IMR-90 (cell line): ENCODE data around the gene MAPKAPK5. TPM values are rescaled to one million over a fixed set of nuclear protein-coding genes. Genes with fewer than 3 reads are reported as not detected.

ENCODE experiments used
- ATAC-seq: fragments of 200-7000 bp; cut with Tn5 transposase; 2 replicates; pipeline ENCODE4 v1.9.1; 2020; ENCODE audit warnings: low read depth, mild to moderate bottlenecking, moderate library complexity
- BruUV-seq: library from RNA; stranded (reverse); fragments of 400-500 nt; replicated peaks from 2 replicates; lab custom pipeline; 2021; lab: Mats Ljungman, UMichigan
- CTCF ChIA-PET: fragments of 300-600 bp; formaldehyde crosslinking; extraction: SDS; loops from one replicate; lab custom pipeline; 2021; ENCODE audit warnings: antibody characterized with exemption; lab: Yijun Ruan, JAX
- POLR2A ChIA-PET: fragments of 300-600 bp; sonication (Branson Sonifier 250); formaldehyde crosslinking; loops from one replicate; lab custom pipeline; 2022; ENCODE audit warnings: antibody characterized with exemption; ENCODE audit not compliant: unreplicated experiment; lab: Charles Lee
- DNase-seq: peaks from one replicate; pipeline ENCODE4 v3.0.0; 2013
- H2AFZ ChIP-seq: replicated peaks from 2 replicates; pipeline ENCODE3; 2013; ENCODE audit warnings: low read length, mild to moderate bottlenecking; ENCODE audit not compliant: poor library complexity
- H2AK5ac ChIP-seq: 2 replicates; pipeline ENCODE4 v1.6.1; 2013; ENCODE audit warnings: low read depth, low read length, inconsistent platforms
- H2AK9ac ChIP-seq: replicated peaks from 2 replicates; pipeline ENCODE3; 2013; ENCODE audit warnings: mild to moderate bottlenecking, low read depth, low read length, moderate library complexity; ENCODE audit not compliant: poor library complexity
- H2BK120ac ChIP-seq: 2 replicates; pipeline ENCODE4 v1.6.1; 2013; ENCODE audit warnings: low read depth, low read length, inconsistent platforms
- H2BK15ac ChIP-seq: 3 replicates; pipeline ENCODE4 v1.6.1; 2013; ENCODE audit warnings: low read depth, low read length, inconsistent platforms
- H2BK20ac ChIP-seq: 2 replicates; pipeline ENCODE4 v1.6.1; 2013; ENCODE audit warnings: low read depth, mild to moderate bottlenecking, inconsistent platforms, low read length, moderate library complexity
- H2BK5ac ChIP-seq: 2 replicates; pipeline ENCODE4 v1.6.1; 2013; ENCODE audit warnings: mild to moderate bottlenecking, low read depth, low read length, inconsistent platforms; ENCODE audit not compliant: poor library complexity, severe bottlenecking
- H3K14ac ChIP-seq: replicated peaks from 2 replicates; pipeline ENCODE4 v1.6.1; 2013; ENCODE audit warnings: low read depth, low read length, inconsistent platforms
- H3K18ac ChIP-seq: 2 replicates; pipeline ENCODE4 v1.6.1; 2013; ENCODE audit warnings: low read depth, low read length, control low read depth
- H3K23ac ChIP-seq: 2 replicates; pipeline ENCODE4 v1.6.1; 2013; ENCODE audit warnings: low read depth, low read length, inconsistent platforms
- H3K27ac ChIP-seq: 2 replicates; pipeline ENCODE4 v1.5.1; 2013; ENCODE audit warnings: mild to moderate bottlenecking, control low read depth, low read length; ENCODE audit not compliant: insufficient read depth
- H3K27me3 ChIP-seq: 2 replicates; pipeline ENCODE4 v1.6.1; 2013; ENCODE audit warnings: low read length; ENCODE audit not compliant: control insufficient read depth, insufficient read depth
- H3K36me3 ChIP-seq: 2 replicates; pipeline ENCODE4 v1.6.1; 2013; ENCODE audit warnings: low read length, mixed read lengths; ENCODE audit not compliant: control insufficient read depth, insufficient read depth
- H3K4ac ChIP-seq: 2 replicates; pipeline ENCODE4 v1.6.1; 2013; ENCODE audit warnings: low read depth, low read length, inconsistent platforms
- H3K4me1 ChIP-seq: 2 replicates; pipeline ENCODE4 v1.6.1; 2013; ENCODE audit warnings: low read length, mixed read lengths; ENCODE audit not compliant: control insufficient read depth, insufficient read depth
- H3K4me2 ChIP-seq: 2 replicates; pipeline ENCODE4 v1.6.1; 2013; ENCODE audit warnings: low read depth, mild to moderate bottlenecking, control low read depth, low read length, moderate library complexity
- H3K4me3 ChIP-seq: 2 replicates; pipeline ENCODE4 v1.5.1; 2013; ENCODE audit warnings: low read depth, mild to moderate bottlenecking, control low read depth, low read length, moderate library complexity; ENCODE audit not compliant: insufficient read depth
- H3K56ac ChIP-seq: 2 replicates; pipeline ENCODE4 v1.6.1; 2013; ENCODE audit warnings: low read length, inconsistent platforms; ENCODE audit not compliant: insufficient read depth; ENCODE audit errors: extremely low read depth
- H3K79me1 ChIP-seq, 2 experiments: 2 replicates each; pipeline ENCODE4 v1.6.1; 2013; ENCODE audit warnings: low read length in 2 of 2, inconsistent platforms in 1 of 2, low read depth in 1 of 2
- H3K9ac ChIP-seq: 2 replicates; pipeline ENCODE4 v1.6.1; 2013; ENCODE audit warnings: low read depth, low read length, control low read depth
- H3K9me1 ChIP-seq: 2 replicates; pipeline ENCODE4 v1.6.1; 2013; ENCODE audit warnings: low read length, inconsistent platforms; ENCODE audit not compliant: insufficient read depth
- H3K9me3 ChIP-seq: 2 replicates; pipeline ENCODE4 v1.6.1; 2013; ENCODE audit warnings: low read length; ENCODE audit not compliant: control insufficient read depth, insufficient read depth
- H4K20me1 ChIP-seq: 2 replicates; pipeline ENCODE4 v1.6.1; 2013; ENCODE audit warnings: low read length, inconsistent platforms; ENCODE audit not compliant: insufficient read depth
- H4K5ac ChIP-seq: 2 replicates; pipeline ENCODE4 v1.6.1; 2013; ENCODE audit warnings: mild to moderate bottlenecking, low read depth, low read length, control low read depth
- H4K8ac ChIP-seq, 2 experiments: 2 replicates each; pipeline ENCODE4 v1.6.1; 2013; ENCODE audit warnings: low read depth in 2 of 2, low read length in 2 of 2, control low read depth in 1 of 2, inconsistent platforms in 1 of 2
- H4K91ac ChIP-seq: 2 replicates; pipeline ENCODE4 v1.6.1; 2013; ENCODE audit warnings: low read depth, low read length, inconsistent platforms; ENCODE audit not compliant: insufficient read depth
- BHLHE40 ChIP-seq: fragments of 150-350 bp; IDR thresholded peaks from 2 replicates; pipeline ENCODE4 v1.6.1; 2016; ENCODE audit warnings: mild to moderate bottlenecking, low read depth, low read length
- CEBPB ChIP-seq: IDR thresholded peaks from 2 replicates; pipeline ENCODE4 v1.6.1; 2012; ENCODE audit warnings: low read depth, low read length, improper control_type of control experiment
- CHD1 ChIP-seq: IDR thresholded peaks from 2 replicates; pipeline ENCODE4 v1.6.1; 2012; ENCODE audit warnings: low read depth, low read length, improper control_type of control experiment
- CTCF ChIP-seq: conservative IDR thresholded peaks from 2 replicates; pipeline ENCODE4 v1.5.1; 2012; ENCODE audit warnings: mild to moderate bottlenecking, low read depth, low read length, improper control_type of control experiment
- ELK1 ChIP-seq: fragments of 150-350 bp; IDR thresholded peaks from 2 replicates; pipeline ENCODE4 v1.6.1; 2016; ENCODE audit warnings: low read depth, mild to moderate bottlenecking, low read length, moderate library complexity, borderline replicate concordance
- FOS ChIP-seq: fragments of 150-350 bp; IDR thresholded peaks from 2 replicates; pipeline ENCODE4 v1.6.1; 2016; ENCODE audit warnings: low read depth, low read length
- MAFK ChIP-seq: IDR thresholded peaks from 2 replicates; pipeline ENCODE4 v1.6.1; 2012; ENCODE audit warnings: low read depth, low read length, improper control_type of control experiment
- MAZ ChIP-seq: IDR thresholded peaks from 2 replicates; pipeline ENCODE4 v1.6.1; 2012; ENCODE audit warnings: low read depth, mild to moderate bottlenecking, low read length, improper control_type of control experiment, moderate library complexity, borderline replicate concordance
- MXI1 ChIP-seq: IDR thresholded peaks from 2 replicates; pipeline ENCODE4 v1.6.1; 2012; ENCODE audit warnings: low read depth, mild to moderate bottlenecking, low read length, moderate library complexity, borderline replicate concordance
- NFE2L2 ChIP-seq: fragments of 150-350 bp; IDR thresholded peaks from 2 replicates; pipeline ENCODE4 v1.6.1; 2016; ENCODE audit warnings: low read depth, mild to moderate bottlenecking, low read length
- POLR2A ChIP-seq: IDR thresholded peaks from 2 replicates; pipeline ENCODE4 v1.6.1; 2012; ENCODE audit warnings: mild to moderate bottlenecking, low read depth, low read length
- RAD21 ChIP-seq: IDR thresholded peaks from 2 replicates; pipeline ENCODE4 v1.6.1; 2012; ENCODE audit warnings: low read length, improper control_type of control experiment
- RCOR1 ChIP-seq: IDR thresholded peaks from 2 replicates; pipeline ENCODE4 v1.6.1; 2012; ENCODE audit warnings: mild to moderate bottlenecking, low read length, improper control_type of control experiment; ENCODE audit not compliant: insufficient replicate concordance
- RFX5 ChIP-seq: IDR thresholded peaks from 2 replicates; pipeline ENCODE4 v1.8.0; 2012; ENCODE audit warnings: low read depth, mild to moderate bottlenecking, low read length, moderate library complexity
- SMC3 ChIP-seq: fragments of 150-350 bp; IDR thresholded peaks from 2 replicates; pipeline ENCODE4 v1.6.1; 2016; ENCODE audit warnings: low read depth, mild to moderate bottlenecking, antibody characterized with exemption, low read length, moderate library complexity
- USF2 ChIP-seq: fragments of 150-350 bp; IDR thresholded peaks from 2 replicates; pipeline ENCODE4 v1.6.1; 2017; ENCODE audit warnings: mild to moderate bottlenecking, antibody characterized with exemption, low read length, low read depth
- WGBS, 2 experiments: methylation state at CpG; one replicate each; pipeline versions ENCODE4 v1.1.5 to v1.1.7; 2013; ENCODE audit warnings: missing lambda C conversion rate in 2 of 2; ENCODE audit not compliant: insufficient read length in 1 of 2; ENCODE audit errors: extremely low coverage in 2 of 2; 5-methylcytosine and 5-hydroxymethylcytosine counted together
- dilution Hi-C: fragments of 300-500 bp; cut with HindIII; formaldehyde crosslinking; loops from one replicate; pipeline ENCODE4 v1.14.3; 2018; ENCODE audit warnings: low sequenced_read_pairs; ENCODE audit not compliant: unreplicated experiment
- in situ Hi-C: fragments of 300-500 bp; cut with MboI; formaldehyde crosslinking; loops from 3 replicates; pipeline ENCODE4 v1.14.3; 2019; ENCODE audit warnings: low sequenced_read_pairs, inconsistent platforms, mixed read lengths
- intact Hi-C: fragments of 100-400 bp; cut with micrococcal nuclease; formaldehyde crosslinking; loops from 2 replicates; pipeline ENCODE4 v1.10.0; 2022
- polyA plus RNA-seq, 3 experiments: library from polyadenylated mRNA; depleted of rRNA; stranded (reverse); fragments of >200 nt; gene quantifications; 2 replicates each; pipeline ENCODE4 v1.2.3, GENCODE V29; 2012; ENCODE audit warnings: low replicate concordance in 1 of 3
- total RNA-seq: library from RNA; depleted of rRNA; stranded (reverse); fragments of >200 nt; gene quantifications from 2 replicates; pipeline ENCODE4 v1.2.3, GENCODE V29; 2012

MAPKAPK5 gene
- total and polyA plus RNA-seq, 2 of the 4 experiments (the other 2 are of a cell fraction) = 35.0 to 44.6 TPM

GRCh38 chr12:111864913-111865312 lies 22.9 kb downstream of the MAPKAPK5 start:
- Histone ChIP-seq H3K9ac (no peak overlapping the region), H2AK5ac (no peak overlapping the region), H4K5ac (no peak overlapping the region), H3K27me3 (no peaks in the 10 kb centered on the region), H4K91ac (no peak overlapping the region), H4K8ac (no peak overlapping the region), H3K18ac (no peak overlapping the region), H3K4me3 (no peak overlapping the region), H2BK120ac (no peak overlapping the region), H3K27ac (no peak overlapping the region), H2AFZ (no peak overlapping the region), H2AK9ac (no peak overlapping the region), H2BK15ac (no peak overlapping the region), H3K79me1 (peaks cover 19 to 36% of the 10 kb centered on the region in 2 experiments), H3K9me3 (no peaks in the 10 kb centered on the region), H3K9me1 (peaks cover 7% of the 10 kb centered on the region; the same call in 1 of the 2 replicates), H2BK5ac (no peak overlapping the region), H3K4me2 (no peak overlapping the region), H3K56ac (no peak overlapping the region), H2BK20ac (no peak overlapping the region), H3K4me1 (no peaks in the 10 kb centered on the region), H4K20me1 (peaks cover 21% of the 10 kb centered on the region), H3K14ac (no peak overlapping the region), H3K36me3 (peaks cover 18% of the 10 kb centered on the region), H3K23ac (no peak overlapping the region), H3K4ac (no peak overlapping the region)
- in situ Hi-C loops = no loop called here
- POLR2A ChIA-PET = no interaction called here
- no CpG with 5 or more reads among the region's 1 CpG for WGBS, 2 experiments
- ATAC-seq (no peak), DNase-seq (no peak)
- intact Hi-C loops = no loop called here
- no peak for TF ChIP-seq ELK1
- no peak for TF ChIP-seq MAZ
- TF ChIP-seq SMC3 = no peak
- TF ChIP-seq FOS = no peak
- TF ChIP-seq CTCF = no peak
- no peak for TF ChIP-seq RFX5
- TF ChIP-seq MXI1 = no peak
- no peak for TF ChIP-seq USF2
- no peak for TF ChIP-seq NFE2L2
- TF ChIP-seq CEBPB = no peak
- TF ChIP-seq MAFK = no peak
- no peak for TF ChIP-seq CHD1
- TF ChIP-seq RAD21 = no peak
- TF ChIP-seq RCOR1 = no peak
- TF ChIP-seq BHLHE40 = no peak
- no peak for TF ChIP-seq POLR2A
- dilution Hi-C loops = no loop called here
- no TSS peak for BruUV-seq
- CTCF ChIA-PET = interaction anchor here (0.6 kb wide), 1 partner anchor 188 kb away, joined by 4 read pairs; no protein-coding TSS in a partner anchor
